ENCODE measurements around the gene RALGPS1. TPM values are rescaled to one million over a fixed set of nuclear protein-coding genes. Genes with fewer than 3 reads are reported as not detected.
A peak's percentile ranks its signal among the peaks of the same experiment; 100 is the strongest.

RALGPS1 gene
- total RNA-seq, 1 donor from 2014 or later = 30.7 TPM

DNA sequence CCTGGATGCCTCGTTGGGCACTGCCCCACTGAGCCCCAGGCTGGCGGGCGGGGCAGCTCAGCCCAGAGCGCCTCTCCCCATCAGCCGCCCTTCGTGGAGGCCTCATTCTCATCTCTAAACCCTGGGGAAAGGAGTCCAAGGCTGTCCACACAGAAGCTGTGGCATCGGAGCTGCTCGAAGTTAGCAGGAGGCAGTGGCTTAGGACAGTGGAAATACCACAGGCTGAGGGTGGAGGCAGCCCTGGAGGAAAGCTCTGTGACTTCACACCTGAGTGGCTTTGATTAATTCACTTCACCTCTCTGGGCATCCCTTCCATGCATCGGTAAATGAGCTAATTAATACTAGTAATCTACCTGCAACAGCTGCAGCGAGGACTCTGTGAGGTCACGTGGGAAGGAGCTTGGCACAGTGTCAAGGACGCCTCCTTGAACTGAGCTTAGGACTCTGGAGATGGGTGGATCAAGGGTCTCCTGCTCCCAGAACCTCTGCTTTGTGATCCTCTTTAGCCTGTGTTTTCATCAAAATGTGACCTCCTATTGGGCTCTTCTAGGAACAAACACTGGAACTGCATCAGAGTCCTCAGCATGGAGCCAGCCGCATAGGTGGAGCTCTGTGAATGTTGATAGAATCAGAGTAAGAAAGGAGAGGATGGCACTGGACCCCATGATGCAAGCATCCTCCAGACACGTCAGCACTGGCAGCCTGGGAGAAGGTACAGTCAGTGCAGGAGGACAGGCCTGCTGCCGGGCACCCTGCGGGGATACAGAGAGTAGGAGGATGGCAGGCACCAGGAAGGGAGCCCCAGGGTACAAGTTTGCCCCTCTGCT lies 208.7 kb downstream of the RALGPS1 start:
- H3K36me3 ChIP-seq = no peaks in the 10 kb centered on the region
- Mint-ChIP-seq H3K27ac (peak overlapping the region; percentile 19), H3K4me1 (peaks cover 38% of the 10 kb centered on the region), H3K27me3 (ENCODE audit: insufficient read depth, low read depth) (peaks cover 11% of the 10 kb centered on the region), H3K4me3 (peak overlapping the region; percentile 76), H3K36me3 (peaks cover 2% of the 10 kb centered on the region), H3K9me3 (no peaks in the 10 kb centered on the region)
- H3K27me3 ChIP-seq = no peaks in the 10 kb centered on the region
- peak overlapping the region; percentile 65 for H3K4me3 ChIP-seq
- peaks cover 28% of the 10 kb centered on the region for H4K20me1 ChIP-seq (ENCODE audit: low read depth)
- peak overlapping the region; percentile 9 for H2AFZ ChIP-seq (replicated peaks)
- peaks cover 43% of the 10 kb centered on the region for H3F3A ChIP-seq (ENCODE audit: low read depth)
- no peaks in the 10 kb centered on the region for H3K9me3 ChIP-seq (ENCODE audit: low read depth)
- peaks cover 30% of the 10 kb centered on the region for H3K4me1 ChIP-seq
- H3K9ac ChIP-seq = no peak overlapping the region
- no peak overlapping the region for H3K27ac ChIP-seq
- no peak for DNase-seq (ENCODE audit: low spot score)
- H3K79me2 ChIP-seq (ENCODE audit: low read depth) = peaks cover 28% of the 10 kb centered on the region
- no peak for TF ChIP-seq EZH2 (IDR thresholded peaks at IDR 0.05)
- TF ChIP-seq CTCF (IDR thresholded peaks at IDR 0.05) = no peak
- TF ChIP-seq EZH2phosphoT487 (IDR thresholded peaks at IDR 0.05) = no peak
- peak overlapping the region; percentile 92 for H3K4me2 ChIP-seq

DNA sequence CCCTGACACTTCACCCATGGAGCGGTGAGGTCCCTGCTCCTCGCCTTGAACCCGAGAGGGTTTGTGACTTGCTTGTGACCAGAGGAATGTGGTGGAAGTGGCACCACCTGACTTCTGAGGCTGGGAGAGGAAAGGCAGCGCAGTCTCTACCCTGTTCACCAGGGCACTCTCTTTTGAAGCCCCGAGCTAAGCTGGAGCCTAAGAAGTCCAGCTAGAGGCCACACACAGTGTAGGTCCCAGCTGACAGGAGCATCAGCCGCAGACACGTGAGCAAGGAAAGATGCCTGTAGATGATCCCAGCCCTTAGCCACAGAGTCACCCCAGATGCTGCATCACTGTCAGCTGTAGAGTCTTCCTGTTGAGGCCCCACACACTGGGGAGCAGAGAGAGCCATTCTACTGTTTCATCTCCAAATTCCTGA lies 209.5 kb downstream of the RALGPS1 start:
- Histone ChIP-seq H4K20me1 (ENCODE audit: low read depth) (peaks cover 21% of the 10 kb centered on the region), H3K79me2 (ENCODE audit: low read depth) (peaks cover 23% of the 10 kb centered on the region), H3K4me3 (no peak overlapping the region), H3K4me2 (no peak overlapping the region), H3F3A (ENCODE audit: low read depth) (peaks cover 39% of the 10 kb centered on the region), H3K9ac (no peak overlapping the region), H3K4me1 (peaks cover 22% of the 10 kb centered on the region), H3K27ac (no peak overlapping the region), H3K9me3 (ENCODE audit: low read depth) (no peaks in the 10 kb centered on the region), H3K27me3 (no peaks in the 10 kb centered on the region), H2AFZ (replicated peaks) (no peak overlapping the region), H3K36me3 (no peaks in the 10 kb centered on the region)
- no peak overlapping the region for H3K4me3 Mint-ChIP-seq
- no peak overlapping the region for H3K27ac Mint-ChIP-seq
- DNase-seq (ENCODE audit: low spot score) = peak; percentile 37
- H3K4me1 Mint-ChIP-seq = peaks cover 30% of the 10 kb centered on the region
- peaks cover 2% of the 10 kb centered on the region for H3K36me3 Mint-ChIP-seq
- TF ChIP-seq CTCF (IDR thresholded peaks at IDR 0.05) (no peak), EZH2phosphoT487 (IDR thresholded peaks at IDR 0.05) (no peak), EZH2 (IDR thresholded peaks at IDR 0.05) (no peak)
- H3K27me3 Mint-ChIP-seq (ENCODE audit: insufficient read depth, low read depth) = peaks cover 11% of the 10 kb centered on the region
- H3K9me3 Mint-ChIP-seq = no peaks in the 10 kb centered on the region

- H3K36me3 ChIP-seq = no peaks in the 10 kb centered on the region
- Mint-ChIP-seq H3K36me3 (peaks cover 2% of the 10 kb centered on the region), H3K27ac (no peak overlapping the region), H3K27me3 (ENCODE audit: insufficient read depth, low read depth) (peaks cover 11% of the 10 kb centered on the region), H3K4me1 (peaks cover 29% of the 10 kb centered on the region), H3K9me3 (no peaks in the 10 kb centered on the region), H3K4me3 (peak overlapping the region; percentile 3)
- no peak overlapping the region for H2AFZ ChIP-seq (replicated peaks)
- H3K9me3 ChIP-seq (ENCODE audit: low read depth) = no peaks in the 10 kb centered on the region
- TF ChIP-seq EZH2phosphoT487 (IDR thresholded peaks at IDR 0.05) (no peak), CTCF (IDR thresholded peaks at IDR 0.05) (no peak), EZH2 (IDR thresholded peaks at IDR 0.05) (no peak)
- H3F3A ChIP-seq (ENCODE audit: low read depth) = peaks cover 39% of the 10 kb centered on the region
- H4K20me1 ChIP-seq (ENCODE audit: low read depth) = peaks cover 16% of the 10 kb centered on the region
- peaks cover 19% of the 10 kb centered on the region for H3K4me1 ChIP-seq
- peaks cover 18% of the 10 kb centered on the region for H3K79me2 ChIP-seq (ENCODE audit: low read depth)
- H3K27ac ChIP-seq = no peak overlapping the region
- H3K9ac ChIP-seq = no peak overlapping the region
- no peak overlapping the region for H3K4me2 ChIP-seq
- H3K27me3 ChIP-seq = no peaks in the 10 kb centered on the region
- DNase-seq (ENCODE audit: low spot score) = no peak
- no peak overlapping the region for H3K4me3 ChIP-seq
Observed at GRCh38 chr9:127124792-127125191, 210.2 kb downstream of the RALGPS1 start.
